ENCODE data around the gene ADPRH. TPM values are rescaled to one million over a fixed set of nuclear protein-coding genes. Genes with fewer than 3 reads are reported as not detected.
A peak's percentile ranks its signal among the peaks of the same experiment; 100 is the strongest.

The ADPRH gene
- total RNA-seq, 5 donors from 2014 or later (not counting 1 experiment from before 2014, with no cell fraction given): 0.43 to 3.6 (median 1.5) TPM

DNA sequence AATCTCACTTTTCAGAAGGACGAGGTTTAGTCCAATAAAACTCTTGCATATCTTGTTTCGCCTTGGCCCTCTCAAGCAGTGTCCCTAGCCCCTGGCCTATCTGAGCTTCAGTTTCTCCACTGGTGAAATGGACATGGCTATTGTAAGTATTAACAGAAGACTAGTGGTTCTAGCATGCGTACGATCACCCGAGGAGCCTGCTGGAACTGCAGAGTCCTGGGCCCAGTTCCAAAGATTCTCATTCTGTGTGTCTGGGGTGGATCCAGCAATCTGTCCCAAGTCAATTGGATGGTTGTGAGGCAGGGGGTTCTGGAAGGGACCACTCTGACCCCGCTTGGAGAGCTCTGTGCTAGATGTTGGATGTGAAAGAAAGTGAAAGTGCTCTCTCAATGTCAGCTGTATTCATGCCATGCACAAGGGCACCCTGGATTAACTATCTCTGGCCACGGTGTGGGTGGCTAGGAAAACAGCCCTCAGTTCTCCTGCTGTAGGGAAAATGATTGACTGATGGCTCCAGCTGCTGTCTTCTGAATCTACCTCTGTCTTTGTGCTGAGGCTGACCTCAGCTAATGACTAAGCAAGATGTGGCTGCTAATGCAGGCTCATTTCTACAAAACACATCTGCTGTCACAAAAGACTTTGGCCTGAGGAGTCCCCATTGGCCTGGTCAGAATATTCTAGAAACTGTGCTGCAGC, 16.5 kb downstream of the ADPRH start:
- peaks cover 2 to 14% of the 10 kb centered on the region in 2 donors for H3K27me3 Mint-ChIP-seq
- Histone ChIP-seq H3K4me1 (ENCODE audit: control insufficient read depth in 1 of 2, extremely low read depth in 1 of 2, insufficient read depth in 2 of 2, low read length in 2 of 2) (no peaks in the 10 kb centered on the region), H3K4me3 (ENCODE audit: control insufficient read depth in 1 of 2, extremely low read depth in 1 of 2, low read length in 1 of 2) (no peak overlapping the region), H3K27me3 (replicated peaks in 1 of 2; ENCODE audit: control insufficient read depth in 2 of 2, extremely low read depth in 1 of 2, insufficient read depth in 2 of 2, low read length in 1 of 2) (no peaks in the 10 kb centered on the region), H3K27ac (ENCODE audit: low read length) (no peak overlapping the region), H3K9me3 (no peaks in the 10 kb centered on the region), H3K36me3 (ENCODE audit: control insufficient read depth in 2 of 2, extremely low read depth in 1 of 2, insufficient read depth in 1 of 2, low read length in 1 of 2) (no peaks in the 10 kb centered on the region)
- CTCF ChIA-PET: no interaction called here
- 100% methylated on average over 6 of the region's 7 CpGs for WGBS (ENCODE audit: insufficient coverage)
- H3K36me3 Mint-ChIP-seq: no peaks in the 10 kb centered on the region
- no peaks in the 10 kb centered on the region for H3K9me3 Mint-ChIP-seq
- ATAC-seq (replicated peaks in 1 of 4) (no peak), DNase-seq (no peak)
- POLR2A ChIA-PET: no interaction called here
- no peak overlapping the region for H3K4me3 Mint-ChIP-seq
- H3K4me1 Mint-ChIP-seq: peaks cover 0 to 11% (median 2%) of the 10 kb centered on the region in 3 donors
- no peak overlapping the region for H3K27ac Mint-ChIP-seq

GRCh38 chr3:119596398-119596797, 17.1 kb downstream of the ADPRH start:
- WGBS (ENCODE audit: insufficient coverage): 89% methylated on average over 5 of the region's 6 CpGs
- no peaks in the 10 kb centered on the region for H3K9me3 ChIP-seq
- ATAC-seq (replicated peaks in 1 of 4): no peak
- DNase-seq: no peak
- H3K4me3 Mint-ChIP-seq: no peak overlapping the region
- H3K9me3 Mint-ChIP-seq: no peaks in the 10 kb centered on the region
- CTCF ChIA-PET: no interaction called here
- H3K4me1 ChIP-seq (ENCODE audit: control insufficient read depth in 1 of 2, extremely low read depth in 1 of 2, insufficient read depth in 2 of 2, low read length in 2 of 2): no peaks in the 10 kb centered on the region
- H3K27ac Mint-ChIP-seq: no peak overlapping the region
- H3K27me3 Mint-ChIP-seq: peaks cover 2 to 14% of the 10 kb centered on the region in 2 donors
- H3K27me3 ChIP-seq (replicated peaks in 1 of 2; ENCODE audit: control insufficient read depth in 2 of 2, extremely low read depth in 1 of 2, insufficient read depth in 2 of 2, low read length in 1 of 2): no peaks in the 10 kb centered on the region
- no peaks in the 10 kb centered on the region for H3K36me3 ChIP-seq (ENCODE audit: control insufficient read depth in 2 of 2, extremely low read depth in 1 of 2, insufficient read depth in 1 of 2, low read length in 1 of 2)
- peaks cover 0 to 11% (median 5%) of the 10 kb centered on the region in 3 donors for H3K4me1 Mint-ChIP-seq
- H3K4me3 ChIP-seq (ENCODE audit: control insufficient read depth in 1 of 2, extremely low read depth in 1 of 2, low read length in 1 of 2): no peak overlapping the region
- POLR2A ChIA-PET: no interaction called here
- H3K36me3 Mint-ChIP-seq: no peaks in the 10 kb centered on the region
- no peak overlapping the region for H3K27ac ChIP-seq (ENCODE audit: low read length)

GRCh38 chr3:119597548-119598288, 18.4 kb downstream of the ADPRH start, which contains the start of gene PLA1A:
Gene PLA1A, plus strand, starts transcription at chr3:119597885. Its CDS starts 29 bp downstream, at chr3:119597914.
- ATAC-seq (replicated peaks in 1 of 4) (no peak), DNase-seq (no peak)
- H3K4me3 Mint-ChIP-seq: no peak within 1 kb of the TSS
- H3K27ac Mint-ChIP-seq: no peak within 1 kb of the TSS
- Histone ChIP-seq H3K4me3 (ENCODE audit: control insufficient read depth in 1 of 2, extremely low read depth in 1 of 2, low read length in 1 of 2) (no peak within 1 kb of the TSS), H3K27ac (ENCODE audit: low read length) (no peak within 1 kb of the TSS), H3K27me3 (replicated peaks in 1 of 2; ENCODE audit: control insufficient read depth in 2 of 2, extremely low read depth in 1 of 2, insufficient read depth in 2 of 2, low read length in 1 of 2) (no peaks in the 10 kb centered on the region), H3K4me1 (ENCODE audit: control insufficient read depth in 1 of 2, extremely low read depth in 1 of 2, insufficient read depth in 2 of 2, low read length in 2 of 2) (no peaks in the 10 kb centered on the region), H3K36me3 (ENCODE audit: control insufficient read depth in 2 of 2, extremely low read depth in 1 of 2, insufficient read depth in 1 of 2, low read length in 1 of 2) (no peaks in the 10 kb centered on the region), H3K9me3 (no peaks in the 10 kb centered on the region)
- no peaks in the 10 kb centered on the region for H3K36me3 Mint-ChIP-seq
- H3K4me1 Mint-ChIP-seq: peaks cover 0 to 11% (median 5%) of the 10 kb centered on the region in 3 donors
- no peaks in the 10 kb centered on the region for H3K9me3 Mint-ChIP-seq
- H3K27me3 Mint-ChIP-seq: peaks cover 0 to 5% of the 10 kb centered on the region in 2 donors
- ChIA-PET POLR2A (no interaction called here), CTCF (no interaction called here)
- WGBS (ENCODE audit: insufficient coverage): no CpG with 5 or more reads among the region's 7 CpGs

GRCh38 chr3:119598410-119599098, 19.3 kb downstream of the ADPRH start:
- H3K4me3 ChIP-seq (ENCODE audit: control insufficient read depth in 1 of 2, extremely low read depth in 1 of 2, low read length in 1 of 2): no peak overlapping the region
- no peaks in the 10 kb centered on the region for H3K27me3 ChIP-seq (replicated peaks in 1 of 2; ENCODE audit: control insufficient read depth in 2 of 2, extremely low read depth in 1 of 2, insufficient read depth in 2 of 2, low read length in 1 of 2)
- H3K36me3 ChIP-seq (ENCODE audit: control insufficient read depth in 2 of 2, extremely low read depth in 1 of 2, insufficient read depth in 1 of 2, low read length in 1 of 2): no peaks in the 10 kb centered on the region
- H3K27ac ChIP-seq (ENCODE audit: low read length): no peak overlapping the region
- 63% methylated on average over 1 of the region's 1 CpG for WGBS (ENCODE audit: insufficient coverage)
- peaks cover 0 to 5% of the 10 kb centered on the region in 2 donors for H3K27me3 Mint-ChIP-seq
- no peak overlapping the region for H3K27ac Mint-ChIP-seq
- H3K4me1 Mint-ChIP-seq: peaks cover 0 to 11% (median 5%) of the 10 kb centered on the region in 3 donors
- H3K4me3 Mint-ChIP-seq: no peak overlapping the region
- ChIA-PET POLR2A (no interaction called here), CTCF (no interaction called here)
- ATAC-seq (replicated peaks in 1 of 4) (no peak), DNase-seq (no peak)
- no peaks in the 10 kb centered on the region for H3K4me1 ChIP-seq (ENCODE audit: control insufficient read depth in 1 of 2, extremely low read depth in 1 of 2, insufficient read depth in 2 of 2, low read length in 2 of 2)
- H3K36me3 Mint-ChIP-seq: no peaks in the 10 kb centered on the region
- H3K9me3 Mint-ChIP-seq: no peaks in the 10 kb centered on the region
- no peaks in the 10 kb centered on the region for H3K9me3 ChIP-seq

DNA sequence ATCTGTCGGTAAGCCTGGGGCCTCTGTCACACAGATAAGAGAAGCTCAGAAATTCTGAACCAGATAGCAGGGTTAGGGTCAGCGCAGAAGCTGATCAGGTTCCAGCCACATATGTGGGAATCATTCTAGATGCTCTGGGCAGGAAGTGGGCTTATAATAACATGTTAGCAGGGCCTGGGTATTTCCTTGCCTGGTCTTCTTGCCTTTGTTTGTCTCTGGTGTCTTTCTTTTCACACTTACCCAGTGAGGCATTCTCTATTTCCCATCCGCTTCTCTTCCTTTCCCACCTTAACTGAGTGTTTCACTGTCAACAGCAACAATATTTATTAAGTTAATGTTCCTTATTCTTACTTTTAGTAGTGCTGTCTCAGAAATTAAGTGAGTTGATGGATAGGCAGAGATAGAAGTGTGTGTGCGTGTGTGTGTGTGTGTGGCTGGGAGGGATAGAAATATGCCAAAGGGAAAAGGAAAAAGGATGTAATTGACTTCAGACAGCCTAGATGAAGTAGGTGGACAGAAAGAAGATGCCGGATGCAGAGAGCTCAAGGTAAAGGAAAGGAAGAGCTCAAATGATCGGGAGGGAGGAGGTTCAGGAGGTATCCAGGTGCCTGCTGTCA, 20.4 kb downstream of the ADPRH start:
- no peaks in the 10 kb centered on the region for H3K36me3 Mint-ChIP-seq
- ATAC-seq (replicated peaks in 1 of 4) (no peak), DNase-seq (no peak)
- no peaks in the 10 kb centered on the region for H3K27me3 ChIP-seq (replicated peaks in 1 of 2; ENCODE audit: control insufficient read depth in 2 of 2, extremely low read depth in 1 of 2, insufficient read depth in 2 of 2, low read length in 1 of 2)
- no peak overlapping the region for H3K4me3 ChIP-seq (ENCODE audit: control insufficient read depth in 1 of 2, extremely low read depth in 1 of 2, low read length in 1 of 2)
- no peak overlapping the region for H3K27ac ChIP-seq (ENCODE audit: low read length)
- CTCF ChIA-PET: no interaction called here
- no peaks in the 10 kb centered on the region for H3K4me1 ChIP-seq (ENCODE audit: control insufficient read depth in 1 of 2, extremely low read depth in 1 of 2, insufficient read depth in 2 of 2, low read length in 2 of 2)
- no peaks in the 10 kb centered on the region for H3K36me3 ChIP-seq (ENCODE audit: control insufficient read depth in 2 of 2, extremely low read depth in 1 of 2, insufficient read depth in 1 of 2, low read length in 1 of 2)
- no peak overlapping the region for H3K4me3 Mint-ChIP-seq
- H3K9me3 ChIP-seq: no peaks in the 10 kb centered on the region
- peaks cover 0 to 11% (median 5%) of the 10 kb centered on the region in 3 donors for H3K4me1 Mint-ChIP-seq
- 91% methylated on average over 5 of the region's 6 CpGs for WGBS (ENCODE audit: insufficient coverage)
- no peaks in the 10 kb centered on the region for H3K27me3 Mint-ChIP-seq
- no peak overlapping the region for H3K27ac Mint-ChIP-seq
- POLR2A ChIA-PET: no interaction called here
- H3K9me3 Mint-ChIP-seq: no peaks in the 10 kb centered on the region

GRCh38 chr3:119600732-119601131, 21.4 kb downstream of the ADPRH start:
- Mint-ChIP-seq H3K36me3 (no peaks in the 10 kb centered on the region), H3K27me3 (no peaks in the 10 kb centered on the region), H3K4me1 (peaks cover 0 to 8% (median 5%) of the 10 kb centered on the region in 3 donors), H3K4me3 (no peak overlapping the region), H3K27ac (no peak overlapping the region), H3K9me3 (no peaks in the 10 kb centered on the region)
- no peak overlapping the region for H3K4me3 ChIP-seq (ENCODE audit: control insufficient read depth in 1 of 2, extremely low read depth in 1 of 2, low read length in 1 of 2)
- no peaks in the 10 kb centered on the region for H3K9me3 ChIP-seq
- no peaks in the 10 kb centered on the region for H3K36me3 ChIP-seq (ENCODE audit: control insufficient read depth in 2 of 2, extremely low read depth in 1 of 2, insufficient read depth in 1 of 2, low read length in 1 of 2)
- no CpG with 5 or more reads among the region's 5 CpGs for WGBS (ENCODE audit: insufficient coverage)
- CTCF ChIA-PET: interaction anchor here in 1 of 2 donors (0.6 kb wide), 1 partner anchor 359 kb away, joined by 4 read pairs; no protein-coding TSS in a partner anchor
- no peak overlapping the region for H3K27ac ChIP-seq (ENCODE audit: low read length)
- peak in 3 of 35 experiments; percentile 4 to 27 (median 4) for DNase-seq
- H3K4me1 ChIP-seq (ENCODE audit: control insufficient read depth in 1 of 2, extremely low read depth in 1 of 2, insufficient read depth in 2 of 2, low read length in 2 of 2): no peaks in the 10 kb centered on the region
- POLR2A ChIA-PET: no interaction called here
- peak in 3 of 4 experiments; percentile 37 to 55 (median 43) for ATAC-seq (replicated peaks in 1 of 4)
- H3K27me3 ChIP-seq (replicated peaks in 1 of 2; ENCODE audit: control insufficient read depth in 2 of 2, extremely low read depth in 1 of 2, insufficient read depth in 2 of 2, low read length in 1 of 2): no peaks in the 10 kb centered on the region
